Lower lobe of right lung (tissue), 2 donors: ENCODE data around the gene BOC. TPM values are rescaled to one million over a fixed set of nuclear protein-coding genes. Genes with fewer than 3 reads are reported as not detected.

Experiments used
- ATAC-seq, 2 donors: fragments of 200-7000 bp; cut with Tn5 transposase; one replicate each; pipeline ENCODE4 v1.9.1; 2020 to 2022; ENCODE audit warnings: mild to moderate bottlenecking in 2 of 2, moderate library complexity in 2 of 2
- DNase-seq: peaks from one replicate; pipeline ENCODE4 v3.0.0-alpha.2; 2020
- H3K27ac ChIP-seq: fragments of 200-600 bp; one replicate; pipeline ENCODE4 v1.8.0; 2022
- H3K27me3 ChIP-seq: fragments of 200-600 bp; one replicate; pipeline ENCODE4 v1.8.0; 2022; ENCODE audit warnings: low read depth
- H3K36me3 ChIP-seq: fragments of 200-600 bp; one replicate; pipeline ENCODE4 v1.8.0; 2022; ENCODE audit warnings: mild to moderate bottlenecking
- H3K4me1 ChIP-seq: fragments of 200-600 bp; one replicate; pipeline ENCODE4 v1.8.0; 2022
- H3K4me3 ChIP-seq: fragments of 200-600 bp; one replicate; pipeline ENCODE4 v1.8.0; 2022; ENCODE audit warnings: mild to moderate bottlenecking
- H3K9me3 ChIP-seq: fragments of 200-600 bp; one replicate; pipeline ENCODE4 v1.8.0; 2022
- intact Hi-C: fragments of 100-400 bp; cut with DNase I; formaldehyde crosslinking; loops from one replicate; pipeline ENCODE4 v1.11.0; 2022
- total RNA-seq: library from RNA; stranded (reverse); fragmentation: NEBNext Ultra II Directional; extraction: Animal tissue kit (Norgen Biotek cat#: 25700); gene quantifications from one replicate; pipeline ENCODE4 v1.2.1, GENCODE V29; 2021
- TF ChIP-seq, protein P1 (sequence below): fragments of 200-600 bp; IDR thresholded peaks from one replicate; pipeline ENCODE4 v1.8.0; 2022; ENCODE audit warnings: antibody characterized with exemption, mild to moderate bottlenecking
- donor health status: DM: no; HTN: yes; CAD: no; lungs with severe emphysema.

Gene BOC
- total RNA-seq, 1 donor from 2014 or later: 10.1 TPM

- Histone ChIP-seq H3K27me3 (no peaks in the 10 kb centered on the region), H3K36me3 (no peaks in the 10 kb centered on the region), H3K4me3 (no peak overlapping the region), H3K9me3 (no peaks in the 10 kb centered on the region), H3K27ac (no peak overlapping the region), H3K4me1 (no peaks in the 10 kb centered on the region)
- no peak for ATAC-seq
- TF ChIP-seq, protein P1, sequence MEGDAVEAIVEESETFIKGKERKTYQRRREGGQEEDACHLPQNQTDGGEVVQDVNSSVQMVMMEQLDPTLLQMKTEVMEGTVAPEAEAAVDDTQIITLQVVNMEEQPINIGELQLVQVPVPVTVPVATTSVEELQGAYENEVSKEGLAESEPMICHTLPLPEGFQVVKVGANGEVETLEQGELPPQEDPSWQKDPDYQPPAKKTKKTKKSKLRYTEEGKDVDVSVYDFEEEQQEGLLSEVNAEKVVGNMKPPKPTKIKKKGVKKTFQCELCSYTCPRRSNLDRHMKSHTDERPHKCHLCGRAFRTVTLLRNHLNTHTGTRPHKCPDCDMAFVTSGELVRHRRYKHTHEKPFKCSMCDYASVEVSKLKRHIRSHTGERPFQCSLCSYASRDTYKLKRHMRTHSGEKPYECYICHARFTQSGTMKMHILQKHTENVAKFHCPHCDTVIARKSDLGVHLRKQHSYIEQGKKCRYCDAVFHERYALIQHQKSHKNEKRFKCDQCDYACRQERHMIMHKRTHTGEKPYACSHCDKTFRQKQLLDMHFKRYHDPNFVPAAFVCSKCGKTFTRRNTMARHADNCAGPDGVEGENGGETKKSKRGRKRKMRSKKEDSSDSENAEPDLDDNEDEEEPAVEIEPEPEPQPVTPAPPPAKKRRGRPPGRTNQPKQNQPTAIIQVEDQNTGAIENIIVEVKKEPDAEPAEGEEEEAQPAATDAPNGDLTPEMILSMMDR: no peak
- no peak for DNase-seq
- intact Hi-C loops: no loop called here
These were observed 50.9 kb downstream of the BOC start for GRCh38 chr3:113262304-113262665.

GRCh38 chr3:113263020-113263419 lies 51.7 kb downstream of the BOC start:
- H3K36me3 ChIP-seq: no peaks in the 10 kb centered on the region
- no peaks in the 10 kb centered on the region for H3K9me3 ChIP-seq
- intact Hi-C loops: no loop called here
- TF ChIP-seq, protein P1: no peak
- no peak for ATAC-seq
- no peak overlapping the region for H3K27ac ChIP-seq
- no peak for DNase-seq
- H3K4me1 ChIP-seq: no peaks in the 10 kb centered on the region
- H3K27me3 ChIP-seq: no peaks in the 10 kb centered on the region
- H3K4me3 ChIP-seq: no peak overlapping the region

- Histone ChIP-seq H3K4me1 (no peaks in the 10 kb centered on the region), H3K9me3 (no peaks in the 10 kb centered on the region), H3K27ac (no peak overlapping the region), H3K27me3 (no peaks in the 10 kb centered on the region), H3K4me3 (no peak overlapping the region), H3K36me3 (no peaks in the 10 kb centered on the region)
- DNase-seq (no peak), ATAC-seq (no peak)
- TF ChIP-seq, protein P1: no peak
- intact Hi-C loops: no loop called here
These were observed 52.4 kb downstream of the BOC start for GRCh38 chr3:113263778-113264177.

GRCh38 chr3:113264283-113265131 lies 53.1 kb downstream of the BOC start:
- no peak for DNase-seq
- Histone ChIP-seq H3K27me3 (no peaks in the 10 kb centered on the region), H3K4me3 (no peak overlapping the region), H3K27ac (no peak overlapping the region), H3K36me3 (no peaks in the 10 kb centered on the region), H3K9me3 (no peaks in the 10 kb centered on the region), H3K4me1 (no peaks in the 10 kb centered on the region)
- TF ChIP-seq, protein P1: no peak
- intact Hi-C loops: no loop called here
- ATAC-seq: no peak

GRCh38 chr3:113265231-113265630 lies 53.9 kb downstream of the BOC start:
- no peak overlapping the region for H3K4me3 ChIP-seq
- H3K27ac ChIP-seq: no peak overlapping the region
- ATAC-seq: no peak
- TF ChIP-seq, protein P1: no peak
- no peaks in the 10 kb centered on the region for H3K36me3 ChIP-seq
- H3K27me3 ChIP-seq: no peaks in the 10 kb centered on the region
- DNase-seq: no peak
- intact Hi-C loops: no loop called here
- H3K9me3 ChIP-seq: no peaks in the 10 kb centered on the region
- H3K4me1 ChIP-seq: no peaks in the 10 kb centered on the region
